ENCODE measurements around the gene OR6F1. TPM values are rescaled to one million over a fixed set of nuclear protein-coding genes. Genes with fewer than 3 reads are reported as not detected.
A peak's percentile ranks its signal among the peaks of the same experiment; 100 is the strongest.
"Not testable (repeated sequence)": the region's sequence is repeated elsewhere in the genome, so short reads cannot be mapped to it uniquely, and the experiment has no call there.

The OR6F1 gene
- total RNA-seq = not detected in 2 replicates
- polyA plus RNA-seq = not detected in 2 replicates

GRCh38 chr1:247716546-247716945 is at the start of gene OR6F1:
OR6F1 (minus strand) TSS chr1:247716646; CDS start chr1:247712755, 3,891 bp downstream.
- no peaks in the 10 kb centered on the region for H3K27me3 ChIP-seq
- DNase-seq (ENCODE audit: low read depth in 1 of 2, low spot score in 1 of 2) = no peak
- H3K36me3 ChIP-seq = no peaks in the 10 kb centered on the region
- no peaks in the 10 kb centered on the region for H3K9me3 ChIP-seq (ENCODE audit: low read depth)
- no peak for TF ChIP-seq CTCF (IDR thresholded peaks at IDR 0.05; ENCODE audit: low read depth, low read length)
- H3K27ac ChIP-seq = no peak within 1 kb of the TSS
- H3K4me3 ChIP-seq = no peak within 1 kb of the TSS
- no peaks in the 10 kb centered on the region for H3K4me1 ChIP-seq (ENCODE audit: low read depth)

- Histone ChIP-seq H3K27me3 (no peaks in the 10 kb centered on the region), H3K4me3 (no peak within 1 kb of the TSS), H3K36me3 (no peaks in the 10 kb centered on the region), H3K27ac (no peak within 1 kb of the TSS), H3K4me1 (ENCODE audit: low read depth) (no peaks in the 10 kb centered on the region), H3K9me3 (ENCODE audit: low read depth) (no peaks in the 10 kb centered on the region)
- TF ChIP-seq CTCF (IDR thresholded peaks at IDR 0.05; ENCODE audit: low read depth, low read length) = no peak
- no peak for DNase-seq (ENCODE audit: low read depth in 1 of 2, low spot score in 1 of 2)
These were observed 44.0 kb upstream of the OR6F1 start, which contains the start of gene OR1C1 for GRCh38 chr1:247760456-247760855. OR1C1 (minus strand) TSS chr1:247760556; CDS start chr1:247758406, 2,150 bp downstream.

- not testable (repeated sequence) for H3K4me1 ChIP-seq (ENCODE audit: low read depth); H3K4me3 ChIP-seq; H3K27me3 ChIP-seq; DNase-seq (ENCODE audit: low read depth in 1 of 2, low spot score in 1 of 2); H3K27ac ChIP-seq; H3K9me3 ChIP-seq (ENCODE audit: low read depth); H3K36me3 ChIP-seq
These were observed 37.9 kb upstream of the OR6F1 start for GRCh38 chr1:247754311-247754710.

GRCh38 chr1:247749870-247750269 is 33.4 kb upstream of the OR6F1 start:
- Histone ChIP-seq H3K27me3 (no peaks in the 10 kb centered on the region), H3K36me3 (no peaks in the 10 kb centered on the region), H3K27ac (no peak overlapping the region), H3K4me1 (ENCODE audit: low read depth) (no peaks in the 10 kb centered on the region), H3K4me3 (no peak overlapping the region), H3K9me3 (ENCODE audit: low read depth) (no peaks in the 10 kb centered on the region)
- no peak for DNase-seq (ENCODE audit: low read depth in 1 of 2, low spot score in 1 of 2)
- no peak for TF ChIP-seq CTCF (IDR thresholded peaks at IDR 0.05; ENCODE audit: low read depth, low read length)

GRCh38 chr1:247748041-247748440 is 31.6 kb upstream of the OR6F1 start, which contains the start of gene OR14A2:
OR14A2 (minus strand) TSS chr1:247748141.
- H3K9me3 ChIP-seq (ENCODE audit: low read depth) = no peaks in the 10 kb centered on the region
- H3K36me3 ChIP-seq = no peaks in the 10 kb centered on the region
- no peak for DNase-seq (ENCODE audit: low read depth in 1 of 2, low spot score in 1 of 2)
- TF ChIP-seq CTCF (IDR thresholded peaks at IDR 0.05; ENCODE audit: low read depth, low read length) = no peak
- H3K4me1 ChIP-seq (ENCODE audit: low read depth) = no peaks in the 10 kb centered on the region
- no peaks in the 10 kb centered on the region for H3K27me3 ChIP-seq
- H3K4me3 ChIP-seq = no peak within 1 kb of the TSS
- H3K27ac ChIP-seq = no peak within 1 kb of the TSS

- H3K27ac ChIP-seq = no peak overlapping the region
- no peaks in the 10 kb centered on the region for H3K9me3 ChIP-seq (ENCODE audit: low read depth)
These were observed 31.2 kb upstream of the OR6F1 start for GRCh38 chr1:247747616-247748015.

More at GRCh38 chr1:247747616-247748015, 31.2 kb upstream of the OR6F1 start:
- TF ChIP-seq CTCF (IDR thresholded peaks at IDR 0.05; ENCODE audit: low read depth, low read length) = no peak
- Histone ChIP-seq H3K36me3 (no peaks in the 10 kb centered on the region), H3K4me3 (no peak overlapping the region), H3K27me3 (no peaks in the 10 kb centered on the region), H3K4me1 (ENCODE audit: low read depth) (no peaks in the 10 kb centered on the region)
- DNase-seq (ENCODE audit: low read depth in 1 of 2, low spot score in 1 of 2) = peak in 1 of 2 donors; percentile 1

All from cardiac muscle cell (in vitro differentiated cells and primary cell).